Upper lobe of left lung (tissue), 6 donors: ENCODE data around the gene IFI27. TPM values are rescaled to one million over a fixed set of nuclear protein-coding genes. Genes with fewer than 3 reads are reported as not detected.

ENCODE experiments used
- ATAC-seq, 2 donors: fragments of 200-7000 bp; cut with Tn5 transposase; one replicate each; pipeline ENCODE4 v1.9.1; 2022; ENCODE audit warnings: mild to moderate bottlenecking in 2 of 2, moderate library complexity in 2 of 2; ENCODE audit not compliant: low FRiP score in 2 of 2
- DNase-seq, 2 donors: peaks; one replicate each; pipeline ENCODE4 v3.0.0-alpha.2; 2019 to 2020
- H3K27ac ChIP-seq, 4 donors: fragments of 200-600 bp; sonication (generic); one replicate each; pipeline ENCODE4 v1.5.1; 2016 to 2019
- H3K27me3 ChIP-seq, 4 donors: fragments of 200-600 bp; sonication (generic); one replicate each; pipeline ENCODE4 v1.5.1; 2017 to 2019
- H3K36me3 ChIP-seq, 4 donors: fragments of 200-600 bp; sonication (generic); one replicate each; pipeline ENCODE4 v1.5.1; 2016 to 2019
- H3K4me1 ChIP-seq, 4 donors: fragments of 200-600 bp; sonication (generic); one replicate each; pipeline ENCODE4 v1.5.1; 2018 to 2019
- H3K4me3 ChIP-seq, 4 donors: fragments of 200-600 bp; sonication (generic); one replicate each; pipeline ENCODE4 v1.5.1; 2017 to 2019; ENCODE audit warnings: mild to moderate bottlenecking in 2 of 4, moderate library complexity in 1 of 4
- H3K9me3 ChIP-seq, 4 donors: fragments of 200-600 bp; sonication (generic); one replicate each; pipeline ENCODE4 v1.5.1; 2018 to 2019
- CTCF ChIP-seq, 6 experiments: fragments of 450-650 bp in 4 of 6; fragments of 200-600 bp in 2 of 6; sonication (generic) in 2 of 6; IDR thresholded peaks; one replicate each; pipeline ENCODE4 v1.5.1; 2016 to 2019; ENCODE audit warnings: antibody characterized with exemption in 6 of 6
- EP300 ChIP-seq, 4 donors: sonication (generic); formaldehyde crosslinking; IDR thresholded peaks; one replicate each; pipeline ENCODE4 v1.5.1; 2017; ENCODE audit warnings: antibody characterized with exemption in 4 of 4, control low read depth in 2 of 4
- POLR2A ChIP-seq, 4 donors: fragments of 450-650 bp; IDR thresholded peaks; one replicate each; pipeline ENCODE4 v1.5.1; 2016 to 2017; ENCODE audit warnings: antibody characterized with exemption in 4 of 4, mild to moderate bottlenecking in 2 of 4
- POLR2AphosphoS5 ChIP-seq, 2 donors: sonication (generic); formaldehyde crosslinking; IDR thresholded peaks; one replicate each; pipeline ENCODE4 v1.5.1; 2017; ENCODE audit warnings: antibody characterized with exemption in 2 of 2
- WGBS, 2 donors: methylation state at CpG; one replicate each; pipeline ENCODE4 v1.1.5; 2017 to 2018; 5-methylcytosine and 5-hydroxymethylcytosine counted together
- total RNA-seq, 6 donors: library from RNA; depleted of rRNA in 4 of 6; stranded (reverse); fragments of >200 nt in 4 of 6; gene quantifications; one replicate each; pipeline versions ENCODE4 v1.1.0 to v1.2.1, GENCODE V29; 2016 to 2021
- donor health status: DM: no; HTN: no; CAD: no; lungs with moderate emphysema.
- donor health status: DM: no; HTN: yes; CAD: no; lungs with severe emphysema.

IFI27 gene
- total RNA-seq, 6 donors from 2014 or later, result 210 to 729 (median 328) TPM

GRCh38 chr14:94100847-94101246 is 9.7 kb upstream of the IFI27 start:
- ATAC-seq, result peak in 1 of 2 donors; percentile 87
- Histone ChIP-seq H3K4me1 (no peaks in the 10 kb centered on the region), H3K36me3 (peaks cover 0 to 10% (median 0%) of the 10 kb centered on the region in 4 donors), H3K27ac (no peak overlapping the region), H3K4me3 (no peak overlapping the region), H3K9me3 (no peaks in the 10 kb centered on the region), H3K27me3 (no peaks in the 10 kb centered on the region)
- DNase-seq, result no peak
- TF ChIP-seq POLR2AphosphoS5 (IDR thresholded peaks at IDR 0.05), result no peak
- no peak for TF ChIP-seq POLR2A (IDR thresholded peaks at IDR 0.05)
- no peak for TF ChIP-seq EP300 (IDR thresholded peaks at IDR 0.05)
- no peak for TF ChIP-seq CTCF (IDR thresholded peaks at IDR 0.05)
- 77 to 98% methylated on average over 4 of the region's 4 CpGs for WGBS, 2 donors

GRCh38 chr14:94101748-94102147 is 8.8 kb upstream of the IFI27 start:
- no peaks in the 10 kb centered on the region for H3K27me3 ChIP-seq
- no peak overlapping the region for H3K27ac ChIP-seq
- peak in 1 of 2 donors; percentile 37 for DNase-seq
- peaks cover 0 to 10% (median 0%) of the 10 kb centered on the region in 4 donors for H3K36me3 ChIP-seq
- no peak overlapping the region for H3K4me3 ChIP-seq
- no peak for TF ChIP-seq CTCF (IDR thresholded peaks at IDR 0.05)
- TF ChIP-seq POLR2AphosphoS5 (IDR thresholded peaks at IDR 0.05), result no peak
- no peak for TF ChIP-seq POLR2A (IDR thresholded peaks at IDR 0.05)
- TF ChIP-seq EP300 (IDR thresholded peaks at IDR 0.05), result no peak
- WGBS, 2 donors, result 80 to 94% methylated on average over 1 to 10 of the region's 10 CpGs
- H3K4me1 ChIP-seq, result no peaks in the 10 kb centered on the region
- peak in 1 of 2 donors; percentile 77 for ATAC-seq
- H3K9me3 ChIP-seq, result no peaks in the 10 kb centered on the region

- DNase-seq (no peak), ATAC-seq (no peak)
- no peaks in the 10 kb centered on the region for H3K9me3 ChIP-seq
- WGBS, 2 donors, result 85 to 86% methylated on average over 7 to 8 of the region's 8 CpGs
- TF ChIP-seq EP300 (IDR thresholded peaks at IDR 0.05) (no peak), POLR2A (IDR thresholded peaks at IDR 0.05) (no peak), POLR2AphosphoS5 (IDR thresholded peaks at IDR 0.05) (no peak), CTCF (IDR thresholded peaks at IDR 0.05) (no peak)
- no peak overlapping the region for H3K27ac ChIP-seq
- H3K27me3 ChIP-seq, result no peaks in the 10 kb centered on the region
- H3K4me3 ChIP-seq, result no peak overlapping the region
- H3K4me1 ChIP-seq, result no peaks in the 10 kb centered on the region
- peaks cover 0 to 2% (median 0%) of the 10 kb centered on the region in 4 donors for H3K36me3 ChIP-seq
Measured at GRCh38 chr14:94102768-94103482, 7.6 kb upstream of the IFI27 start.

GRCh38 chr14:94103554-94104150 is 6.9 kb upstream of the IFI27 start:
- Histone ChIP-seq H3K36me3 (no peaks in the 10 kb centered on the region), H3K27ac (no peak overlapping the region), H3K27me3 (no peaks in the 10 kb centered on the region), H3K4me3 (no peak overlapping the region), H3K4me1 (no peaks in the 10 kb centered on the region), H3K9me3 (no peaks in the 10 kb centered on the region)
- TF ChIP-seq EP300 (IDR thresholded peaks at IDR 0.05) (no peak), CTCF (IDR thresholded peaks at IDR 0.05) (no peak), POLR2AphosphoS5 (IDR thresholded peaks at IDR 0.05) (no peak), POLR2A (IDR thresholded peaks at IDR 0.05) (no peak)
- ATAC-seq (no peak), DNase-seq (no peak)
- WGBS, 2 donors, result 61 to 74% methylated on average over 6 to 7 of the region's 7 CpGs
